ENCODE measurements around the gene ATRN. TPM values are rescaled to one million over a fixed set of nuclear protein-coding genes. Genes with fewer than 3 reads are reported as not detected.

The ATRN gene
- total and polyA plus RNA-seq, 2 of the 8 experiments (the other 6 are each of a cell fraction or from before 2014, with no cell fraction given): 12.0 to 17.4 TPM

GRCh38 chr20:3681352-3681930 lies 210.6 kb downstream of the ATRN start:
- Histone ChIP-seq H3K27ac (ENCODE audit: low read depth, low read length) (no peak overlapping the region), H3K14ac (ENCODE audit: insufficient read length) (no peak overlapping the region)

More at GRCh38 chr20:3681352-3681930, 210.6 kb downstream of the ATRN start:
- peak overlapping the region; percentile 75 for H2BK15ac ChIP-seq (ENCODE audit: low read length)
- no peak overlapping the region for H2BK5ac ChIP-seq (ENCODE audit: low read depth, low read length)
- DNase-seq (ENCODE audit: low read depth in 1 of 2, low spot score in 2 of 2) (no peak), FAIRE-seq (no peak)
- H3K4me3 ChIP-seq (ENCODE audit: extremely low read depth in 1 of 4, insufficient read depth in 2 of 4, low read depth in 3 of 4, low read length in 4 of 4): peak overlapping the region; percentile 48 to 65 (median 58)
- H3K79me1 ChIP-seq (ENCODE audit: low read depth, low read length): no peaks in the 10 kb centered on the region
- peak overlapping the region; percentile 72; the same call in 1 of the 2 replicates for H2BK20ac ChIP-seq (ENCODE audit: low read length)
- H3K79me2 ChIP-seq (ENCODE audit: control insufficient read depth in 1 of 2, insufficient read depth in 2 of 2, low read length in 2 of 2): no peaks in the 10 kb centered on the region
- H3K4ac ChIP-seq (replicated peaks; ENCODE audit: insufficient read length, low read depth, low read length): no peak overlapping the region
- no peak overlapping the region for H3K23ac ChIP-seq (ENCODE audit: insufficient read length)
- peak overlapping the region; percentile 8 for H4K91ac ChIP-seq (replicated peaks; ENCODE audit: insufficient read length, low read length)
- no peak overlapping the region for H2BK120ac ChIP-seq (replicated peaks; ENCODE audit: low read depth, low read length)
- peaks cover 5 to 32% (median 17%) of the 10 kb centered on the region in 4 experiments for H3K4me1 ChIP-seq (replicated peaks in 1 of 4; ENCODE audit: control insufficient read depth in 3 of 4, insufficient read depth in 4 of 4, low read length in 3 of 4)
- H3K4me2 ChIP-seq (ENCODE audit: insufficient read depth in 1 of 2, low read depth in 2 of 2, low read length in 2 of 2): peak overlapping the region; percentile 71 to 76
- H2AFZ ChIP-seq (ENCODE audit: low read length): peak overlapping the region; percentile 85; the same call in 1 of the 2 replicates
- POLR2A ChIA-PET (ENCODE audit: partially characterized antibody): interaction anchor here (1.1 to 1.7 kb wide), 3 partner anchors 9 to 70 kb away, joined by 3 to 4 read pairs (median 3); no protein-coding TSS in a partner anchor
- no peaks in the 10 kb centered on the region for H3K9me3 ChIP-seq (ENCODE audit: insufficient read depth in 2 of 2, low read depth in 1 of 2, low read length in 1 of 2)
- 20% methylated on average over 23 of the region's 32 CpGs; no CpG with 5 or more reads in 1 of the 2 experiments for WGBS, 2 experiments (ENCODE audit: extremely low coverage in 1 of 2, insufficient coverage in 1 of 2, insufficient read length in 1 of 2, insufficient replicate concordance in 2 of 2, low coverage in 1 of 2, low lambda C conversion rate in 2 of 2, missing lambda C conversion rate in 1 of 2)
- CTCF ChIA-PET (ENCODE audit: partially characterized antibody): interaction anchor here (0.6 to 45.1 kb wide), 5 partner anchors 5 to 117 kb away, joined by 3 to 1432 read pairs (median 6); partner anchors contain the start of genes ADAM33 and SIGLEC1
- peaks cover 0 to 13% (median 8%) of the 10 kb centered on the region in 4 experiments; a peak in 6 of 7 replicates for H3K27me3 ChIP-seq (replicated peaks in 1 of 4; ENCODE audit: control insufficient read depth in 3 of 4, extremely low read depth in 1 of 4, insufficient read depth in 3 of 4, low read length in 3 of 4)
- no peaks in the 10 kb centered on the region for H4K20me1 ChIP-seq (replicated peaks in 1 of 2; ENCODE audit: control insufficient read depth in 1 of 2, insufficient read depth in 2 of 2, low read length in 2 of 2)
- no peak overlapping the region for H3K9ac ChIP-seq (replicated peaks in 1 of 4; ENCODE audit: extremely low read depth in 1 of 4, low read depth in 3 of 4, low read length in 3 of 4)
- no peak overlapping the region; the same call in 1 of the 2 replicates for H3K18ac ChIP-seq (ENCODE audit: extremely low read depth, low read length)
- 0 out of 2 replicates have a peak overlapping the region, but pooled peaks have one; percentile 63 for H2BK12ac ChIP-seq (ENCODE audit: low read depth, low read length)
- H3K36me3 ChIP-seq (ENCODE audit: control insufficient read depth in 2 of 4, insufficient read depth in 4 of 4, low read length in 3 of 4): no peaks in the 10 kb centered on the region
- H2AK5ac ChIP-seq (ENCODE audit: low read depth, low read length): no peak overlapping the region
- TF ChIP-seq SUZ12 (IDR thresholded peaks at IDR 0.05; ENCODE audit: low read length) (0 out of 2 replicates have a peak, but pooled peaks have one; percentile 34), JUND (IDR thresholded peaks at IDR 0.05; ENCODE audit: low read length) (no peak)
- peaks cover 11% of the 10 kb centered on the region for H3K23me2 ChIP-seq (ENCODE audit: low read depth, low read length)
- no peak overlapping the region for H4K5ac ChIP-seq (ENCODE audit: insufficient read length, low read depth, low read length)
- H4K8ac ChIP-seq (ENCODE audit: extremely low read depth, insufficient read depth, low read length): peak overlapping the region; percentile 79
- H3K56ac ChIP-seq (replicated peaks; ENCODE audit: insufficient read length, low read depth, low read length): no peak overlapping the region

Data from H1 (cell line).